NCI-H524 treated with DMSO at 0.1 percent for 48 hours (cell line): ENCODE results near the gene ZIC1.

Experiments
- DNase-seq: peaks from one replicate; lab custom pipeline; 2025; lab: John Stamatoyannopoulos, UW

ZIC1 gene

DNA sequence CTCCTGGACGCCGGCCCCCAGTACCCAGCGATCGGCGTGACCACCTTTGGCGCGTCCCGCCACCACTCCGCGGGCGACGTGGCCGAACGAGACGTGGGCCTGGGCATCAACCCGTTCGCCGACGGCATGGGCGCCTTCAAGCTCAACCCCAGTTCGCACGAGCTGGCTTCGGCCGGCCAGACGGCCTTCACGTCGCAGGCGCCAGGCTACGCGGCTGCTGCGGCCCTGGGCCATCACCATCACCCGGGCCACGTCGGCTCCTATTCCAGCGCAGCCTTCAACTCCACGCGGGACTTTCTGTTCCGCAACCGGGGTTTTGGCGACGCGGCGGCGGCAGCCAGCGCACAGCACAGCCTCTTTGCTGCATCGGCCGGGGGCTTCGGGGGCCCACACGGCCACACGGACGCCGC is 956 bp downstream of the ZIC1 start:
- DNase-seq = no peak

DNA sequence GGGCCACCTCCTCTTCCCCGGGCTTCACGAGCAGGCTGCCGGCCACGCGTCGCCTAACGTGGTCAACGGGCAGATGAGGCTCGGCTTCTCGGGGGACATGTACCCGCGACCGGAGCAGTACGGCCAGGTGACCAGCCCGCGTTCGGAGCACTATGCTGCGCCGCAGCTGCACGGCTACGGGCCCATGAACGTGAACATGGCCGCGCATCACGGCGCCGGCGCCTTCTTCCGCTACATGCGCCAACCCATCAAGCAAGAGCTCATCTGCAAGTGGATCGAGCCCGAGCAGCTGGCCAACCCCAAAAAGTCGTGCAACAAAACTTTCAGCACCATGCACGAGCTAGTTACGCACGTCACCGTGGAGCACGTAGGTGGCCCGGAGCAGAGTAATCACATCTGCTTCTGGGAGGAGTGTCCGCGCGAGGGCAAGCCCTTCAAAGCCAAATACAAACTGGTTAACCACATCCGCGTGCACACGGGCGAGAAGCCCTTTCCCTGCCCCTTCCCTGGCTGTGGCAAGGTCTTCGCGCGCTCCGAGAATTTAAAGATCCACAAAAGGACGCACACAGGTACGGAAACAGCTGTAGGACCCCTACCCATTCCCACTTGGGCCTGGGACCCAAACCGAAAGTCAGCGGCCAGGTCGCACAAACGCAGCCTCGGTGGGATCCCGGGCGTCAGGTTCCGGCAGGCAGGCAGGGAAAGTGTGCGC is 1.5 kb downstream of the ZIC1 start:
- DNase-seq = no peak

DNA sequence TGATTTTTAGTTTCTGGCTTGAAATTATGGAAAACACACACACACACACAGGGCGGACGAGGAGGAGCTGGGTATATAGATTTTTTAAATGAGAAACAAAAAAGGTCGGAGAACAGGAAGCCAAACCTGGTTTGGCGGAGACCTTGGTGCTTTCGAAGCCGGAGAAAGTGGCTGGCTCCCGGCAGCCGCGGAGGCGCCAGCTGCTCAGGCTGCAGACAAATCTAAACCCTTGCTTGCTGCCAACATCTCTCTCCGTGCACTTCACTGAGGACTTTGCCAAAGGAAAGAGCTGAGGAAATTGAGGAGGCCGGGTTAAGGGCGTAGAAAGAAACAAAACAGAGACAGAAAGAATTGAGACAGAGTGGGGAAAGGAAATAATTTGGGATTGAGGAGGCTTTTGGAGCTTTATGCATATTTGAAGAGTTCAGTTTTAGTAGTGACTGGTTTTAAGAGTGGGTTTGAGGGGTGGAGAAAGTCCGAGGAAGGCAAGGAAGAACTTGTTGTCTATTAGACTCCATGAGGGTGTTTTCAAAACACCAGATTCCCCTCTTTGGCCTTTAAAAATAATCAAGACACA is 2.2 kb downstream of the ZIC1 start:
- no peak for DNase-seq

DNA sequence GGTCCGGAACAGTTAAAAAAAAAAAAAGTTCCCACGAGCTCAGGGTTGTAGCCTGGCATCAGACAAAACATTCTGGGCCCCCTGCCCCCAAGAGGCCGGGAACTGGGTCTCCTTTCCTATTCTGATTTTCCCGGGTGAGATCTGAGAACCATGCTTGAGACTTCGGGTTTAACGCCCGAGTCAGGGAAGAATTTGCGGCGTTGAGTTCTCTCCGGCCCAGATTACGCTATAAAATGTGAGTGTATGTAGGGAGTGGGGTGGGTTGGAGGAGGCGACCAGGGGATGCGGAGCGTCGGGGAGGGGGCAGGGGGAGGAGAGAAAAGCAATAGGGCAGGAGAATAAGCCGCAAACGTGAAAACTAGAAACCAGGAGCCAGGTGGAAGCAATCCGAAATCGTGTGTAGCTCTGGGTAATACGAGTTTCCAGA is 2.7 kb downstream of the ZIC1 start:
- no peak for DNase-seq

DNA sequence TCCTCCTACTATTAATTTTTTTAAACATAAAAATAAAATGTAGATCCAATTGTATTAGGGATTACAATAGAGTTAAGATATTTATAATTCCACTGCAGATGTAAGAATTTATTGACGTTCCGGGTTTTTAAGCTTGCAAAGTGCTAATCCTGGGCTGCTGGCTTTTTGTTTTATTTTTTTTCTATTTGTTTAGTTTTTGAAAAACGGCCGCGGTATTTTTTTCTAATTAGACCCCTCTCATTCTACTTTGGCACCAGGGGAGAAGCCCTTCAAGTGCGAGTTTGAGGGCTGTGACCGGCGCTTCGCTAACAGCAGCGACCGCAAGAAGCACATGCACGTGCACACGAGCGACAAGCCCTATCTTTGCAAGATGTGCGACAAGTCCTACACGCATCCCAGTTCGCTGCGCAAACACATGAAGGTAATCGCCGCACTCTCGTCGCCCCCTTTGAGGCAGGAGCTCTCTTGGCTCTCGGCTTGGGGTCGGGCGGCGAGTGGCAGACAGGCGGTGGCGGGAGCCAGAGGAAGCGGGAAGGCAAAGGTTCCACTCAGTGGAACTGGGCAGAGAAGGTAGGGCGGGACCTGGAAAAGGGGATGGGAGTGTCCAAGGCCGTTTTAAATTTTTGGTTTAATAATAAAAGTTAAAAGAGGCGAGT is 3.2 kb downstream of the ZIC1 start:
- no peak for DNase-seq

DNA sequence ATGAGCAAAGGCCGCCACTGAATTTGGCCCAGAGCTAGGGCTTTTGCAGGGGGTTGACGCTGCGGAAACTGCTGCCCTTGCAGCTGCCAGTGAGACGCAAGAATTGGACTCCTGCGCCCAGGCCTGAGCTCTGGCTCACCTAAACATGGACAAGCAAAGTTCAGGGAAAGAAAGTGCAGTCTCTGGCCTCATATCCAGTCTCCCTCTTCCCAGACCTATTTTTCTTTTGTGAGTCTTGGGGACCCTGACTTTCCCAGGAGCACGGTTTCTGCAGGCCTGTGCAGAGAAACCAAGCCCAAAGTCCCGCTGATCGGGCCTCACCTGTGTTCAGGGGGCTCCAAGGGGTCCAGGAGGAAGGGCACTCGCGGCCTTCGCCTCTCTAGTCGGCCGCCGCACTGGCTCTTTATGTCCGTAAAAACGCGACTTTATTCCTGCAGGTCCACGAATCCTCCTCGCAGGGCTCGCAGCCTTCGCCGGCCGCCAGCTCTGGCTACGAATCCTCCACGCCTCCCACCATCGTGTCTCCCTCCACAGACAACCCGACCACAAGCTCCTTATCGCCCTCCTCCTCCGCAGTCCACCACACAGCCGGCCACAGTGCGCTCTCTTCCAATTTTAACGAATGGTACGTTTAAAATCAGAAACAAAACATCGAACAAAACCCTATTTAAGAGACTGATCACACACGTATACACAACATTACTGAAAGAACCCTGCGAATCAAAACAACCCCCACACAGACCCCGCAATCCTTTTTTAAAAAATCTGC is 3.9 kb downstream of the ZIC1 start:
- DNase-seq = no peak

DNA sequence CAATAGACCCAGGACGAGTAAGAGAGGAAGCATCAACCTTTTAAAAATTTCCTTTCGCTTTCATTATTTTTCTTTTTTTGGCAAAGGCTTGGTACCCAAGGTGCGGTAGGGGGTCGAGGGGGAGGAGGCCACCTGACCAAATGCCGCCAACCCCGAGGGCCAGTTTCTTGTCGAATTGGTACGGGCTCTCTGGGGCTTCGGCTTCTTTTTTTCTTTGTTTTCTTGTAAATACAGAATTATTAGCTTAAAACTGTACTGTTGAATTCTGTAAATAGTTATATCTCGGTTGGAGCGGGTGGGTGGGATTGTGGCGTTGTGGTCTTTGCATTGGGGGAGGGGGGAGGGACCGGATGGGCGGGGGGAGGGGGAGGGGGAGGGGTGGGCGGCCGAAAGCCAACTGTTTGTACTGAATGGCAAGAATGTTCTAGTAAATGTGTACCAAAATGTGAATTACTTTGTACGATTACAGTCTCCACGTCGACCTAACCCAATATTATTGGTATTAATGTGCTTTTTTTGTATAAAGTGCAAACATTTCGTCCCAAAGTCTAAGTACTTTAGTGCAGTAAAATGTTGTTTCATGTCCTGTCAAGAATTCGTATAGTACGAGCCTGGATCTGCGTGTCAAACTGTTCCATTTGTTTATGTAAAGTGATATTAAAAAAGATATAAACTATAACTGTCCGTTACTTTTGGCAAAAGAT is 4.7 kb downstream of the ZIC1 start:
- no peak for DNase-seq

DNA sequence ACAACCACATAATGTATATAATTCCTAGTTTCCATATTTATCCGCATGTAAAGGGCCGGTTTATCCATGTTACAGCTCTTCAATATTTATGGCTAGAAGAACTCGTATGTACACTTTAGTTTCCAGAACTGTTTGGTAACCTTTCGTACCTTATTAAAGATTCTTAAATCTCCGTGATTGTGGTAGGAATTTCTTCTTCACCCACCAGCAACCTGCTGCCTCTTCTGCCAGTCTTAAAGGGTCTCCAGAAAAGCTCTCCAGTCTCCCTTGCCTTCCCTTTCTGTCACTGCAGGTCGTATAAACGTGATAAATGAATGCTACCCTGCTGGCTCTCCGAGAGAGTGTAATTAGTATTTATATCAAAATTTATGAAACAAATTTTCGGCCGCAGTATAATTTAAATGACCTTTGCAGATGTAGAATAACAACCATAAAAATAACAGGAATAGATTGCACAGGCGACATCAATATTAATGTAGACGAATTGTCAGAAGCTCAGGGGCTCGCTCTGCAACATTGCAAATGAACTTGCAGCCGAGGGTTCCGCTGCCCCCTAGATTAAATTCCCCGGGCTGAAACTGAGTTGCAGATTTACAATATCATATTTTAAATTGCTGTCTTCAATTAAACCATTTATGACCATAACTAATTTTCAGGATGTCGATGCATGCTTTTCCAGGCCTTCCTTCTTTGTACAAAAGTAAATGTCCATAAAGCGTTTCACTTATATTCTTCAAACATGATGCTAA is 5.4 kb downstream of the ZIC1 start:
- DNase-seq = no peak

DNA sequence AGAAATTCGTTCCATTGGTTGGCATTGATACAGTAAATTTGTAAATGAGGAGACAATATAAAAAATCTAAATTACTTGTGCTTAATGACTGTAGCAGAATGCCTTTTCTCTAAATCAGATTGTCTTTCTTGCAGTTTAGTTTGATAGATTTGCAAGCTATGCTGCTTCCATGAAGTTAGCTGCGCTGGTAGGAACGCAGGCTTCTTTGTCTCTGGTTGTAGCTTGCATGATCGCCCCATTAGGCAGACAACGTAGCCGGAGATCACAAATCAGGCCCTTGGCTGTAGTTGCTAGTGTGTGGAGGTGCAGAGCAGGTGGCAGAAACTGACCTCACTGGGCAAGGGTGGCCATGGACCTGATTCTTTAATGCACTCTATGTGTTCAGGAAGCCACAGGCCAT is 6.1 kb downstream of the ZIC1 start:
- no peak for DNase-seq

DNA sequence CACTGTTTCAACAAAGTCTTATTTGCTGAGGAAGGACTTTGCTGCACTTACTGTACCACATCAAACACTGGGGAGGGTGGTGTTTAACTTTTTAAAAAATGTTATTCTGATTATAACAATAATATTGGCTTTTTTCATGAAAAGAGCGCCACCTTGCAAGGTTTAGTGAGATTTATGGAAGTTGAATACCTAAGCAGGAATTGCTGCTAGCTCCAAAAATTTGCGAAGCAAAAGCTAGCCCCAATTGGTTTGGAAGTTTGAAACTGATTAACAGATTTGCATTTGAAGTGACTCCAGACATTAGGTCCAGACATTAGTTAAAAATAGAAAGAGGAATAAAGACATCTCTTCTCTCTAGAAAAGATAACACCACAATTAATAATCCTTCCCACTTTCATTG is 6.7 kb downstream of the ZIC1 start:
- no peak for DNase-seq

DNA sequence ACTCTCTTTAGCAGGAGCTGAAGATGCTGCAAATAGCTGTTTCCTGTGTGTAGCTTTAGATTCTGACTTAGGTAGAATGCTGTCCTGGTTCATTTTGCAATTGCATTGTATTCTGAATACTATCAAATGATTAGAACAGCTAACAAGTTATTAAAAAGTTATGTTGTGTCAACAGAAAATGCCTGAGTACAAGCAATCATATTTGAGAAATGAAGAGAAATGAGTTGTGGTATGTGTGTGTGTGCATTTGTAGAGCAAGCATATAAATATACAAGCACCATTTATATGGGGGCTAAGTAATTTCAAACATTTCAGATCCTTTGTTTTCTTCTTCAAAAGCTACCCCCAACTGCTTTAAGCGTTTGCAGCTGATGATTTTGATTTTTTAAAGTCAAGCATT is 7.8 kb downstream of the ZIC1 start:
- no peak for DNase-seq

DNA sequence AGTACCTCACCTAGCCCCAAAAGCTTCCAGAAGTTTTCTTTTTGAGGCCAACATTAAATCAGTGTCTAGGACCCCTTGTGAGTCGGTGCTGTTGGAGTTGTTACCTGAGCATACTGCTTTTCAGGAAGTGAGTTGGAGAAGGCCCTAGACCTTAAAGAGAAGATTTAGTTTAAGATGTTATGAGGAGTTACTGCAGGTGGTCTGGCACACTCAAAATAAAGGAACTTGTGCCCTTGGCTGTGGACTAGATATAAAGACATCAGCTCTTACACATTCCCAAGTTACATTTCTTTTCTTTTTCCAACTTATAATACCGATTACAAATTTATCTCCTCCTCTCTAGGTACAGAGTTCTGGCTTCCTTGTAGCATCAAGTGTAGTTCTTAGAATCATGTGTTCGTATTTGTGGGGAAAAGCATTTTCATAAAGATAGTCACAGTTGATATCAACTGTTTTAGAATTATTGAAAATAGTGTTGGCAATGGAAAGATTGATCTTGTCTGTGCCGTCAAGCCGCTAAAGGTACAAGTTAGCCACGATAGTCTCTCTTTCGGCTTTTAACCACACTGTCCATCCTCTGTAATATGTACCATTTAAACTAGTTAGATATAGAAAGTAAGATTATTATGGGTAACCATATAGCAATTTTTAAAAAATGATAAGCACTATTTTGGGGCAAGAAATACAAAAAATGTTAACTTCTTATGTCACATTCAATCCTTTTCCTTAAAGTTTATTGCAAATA is 8.6 kb downstream of the ZIC1 start:
- no peak for DNase-seq

DNA sequence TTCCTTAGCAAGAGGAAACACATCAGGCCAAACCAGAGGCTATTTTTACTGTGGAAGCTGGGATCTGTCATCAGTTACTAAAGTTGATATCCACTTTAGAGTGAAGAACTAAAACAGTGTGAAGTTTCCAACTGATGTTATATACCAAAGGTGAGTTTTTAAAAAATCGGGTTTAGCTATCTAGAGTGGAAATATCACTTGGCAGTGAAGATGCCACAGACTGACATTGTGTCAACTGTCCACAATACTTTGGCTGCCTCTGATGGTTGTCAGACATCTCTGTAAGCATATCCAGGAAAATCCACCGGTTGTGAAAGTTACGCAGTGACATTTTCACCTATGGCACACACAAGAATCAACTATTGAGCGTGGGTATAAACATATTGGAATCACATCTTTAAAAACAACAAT is 9.2 kb downstream of the ZIC1 start:
- no peak for DNase-seq

DNA sequence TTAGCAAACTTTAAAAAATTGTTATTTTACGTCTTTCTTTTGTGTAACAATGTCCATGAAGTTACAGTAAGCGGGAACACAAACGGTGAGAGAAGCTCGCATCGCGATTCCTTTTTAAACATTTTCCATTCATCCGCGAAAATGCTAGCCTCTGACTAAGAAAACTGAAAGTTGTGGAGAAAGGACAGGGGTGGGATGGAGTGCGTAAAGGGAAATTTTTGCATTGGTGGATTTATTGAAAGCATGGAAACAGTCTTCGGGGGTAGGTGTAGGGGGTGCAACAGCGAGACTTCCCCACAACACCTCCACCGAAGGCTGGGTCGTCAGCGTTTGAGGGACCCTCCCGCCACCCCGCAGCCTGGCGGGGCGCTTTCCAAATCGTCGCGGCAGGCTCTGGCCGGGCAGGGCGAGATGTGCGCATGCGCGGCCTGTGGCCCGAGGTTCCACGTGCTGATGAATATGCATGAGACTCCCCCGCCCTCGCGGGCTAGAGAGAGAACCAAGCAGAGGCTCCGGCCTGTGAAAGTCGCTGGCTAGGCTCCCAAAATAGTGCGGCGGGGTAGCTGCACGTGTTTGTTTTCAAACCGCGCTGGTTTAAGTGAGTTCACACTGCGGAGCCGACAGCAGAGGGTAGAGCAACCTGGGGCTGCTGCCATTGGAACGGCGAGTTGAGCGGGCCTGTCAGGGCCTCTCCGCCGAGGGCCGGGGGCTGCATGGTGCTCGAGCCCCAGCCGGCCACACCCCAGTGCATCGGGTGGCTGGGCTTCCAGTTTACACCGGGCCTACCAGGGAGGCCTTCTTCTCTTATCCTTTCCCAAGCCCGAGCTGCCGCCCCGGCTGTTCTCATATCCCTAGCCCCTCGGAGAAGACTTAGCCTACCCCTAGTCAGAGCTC is 9.9 kb downstream of the ZIC1 start:
- DNase-seq = no peak

DNA sequence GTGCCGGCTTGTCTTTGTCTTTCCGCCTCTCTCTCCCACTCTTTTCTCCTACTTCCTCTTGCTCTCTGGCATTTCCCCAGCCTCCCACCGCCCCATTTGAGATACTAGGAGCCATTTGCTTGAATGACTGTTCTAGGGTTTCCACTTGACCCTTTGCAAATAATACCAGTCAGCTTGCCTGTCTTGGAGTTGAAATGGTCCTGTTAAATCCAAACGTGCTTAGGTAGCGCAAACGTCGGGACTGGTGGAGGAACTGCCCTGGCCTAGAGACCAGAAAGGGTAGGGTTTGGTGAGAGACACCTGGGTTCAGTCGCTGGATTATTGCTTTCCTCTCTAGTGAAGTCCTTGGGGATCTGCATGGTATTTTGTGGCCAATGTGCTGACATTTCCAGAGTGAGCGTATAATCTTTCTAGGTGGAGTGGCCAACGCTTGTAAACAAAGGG is 10.6 kb downstream of the ZIC1 start:
- DNase-seq = no peak

DNA sequence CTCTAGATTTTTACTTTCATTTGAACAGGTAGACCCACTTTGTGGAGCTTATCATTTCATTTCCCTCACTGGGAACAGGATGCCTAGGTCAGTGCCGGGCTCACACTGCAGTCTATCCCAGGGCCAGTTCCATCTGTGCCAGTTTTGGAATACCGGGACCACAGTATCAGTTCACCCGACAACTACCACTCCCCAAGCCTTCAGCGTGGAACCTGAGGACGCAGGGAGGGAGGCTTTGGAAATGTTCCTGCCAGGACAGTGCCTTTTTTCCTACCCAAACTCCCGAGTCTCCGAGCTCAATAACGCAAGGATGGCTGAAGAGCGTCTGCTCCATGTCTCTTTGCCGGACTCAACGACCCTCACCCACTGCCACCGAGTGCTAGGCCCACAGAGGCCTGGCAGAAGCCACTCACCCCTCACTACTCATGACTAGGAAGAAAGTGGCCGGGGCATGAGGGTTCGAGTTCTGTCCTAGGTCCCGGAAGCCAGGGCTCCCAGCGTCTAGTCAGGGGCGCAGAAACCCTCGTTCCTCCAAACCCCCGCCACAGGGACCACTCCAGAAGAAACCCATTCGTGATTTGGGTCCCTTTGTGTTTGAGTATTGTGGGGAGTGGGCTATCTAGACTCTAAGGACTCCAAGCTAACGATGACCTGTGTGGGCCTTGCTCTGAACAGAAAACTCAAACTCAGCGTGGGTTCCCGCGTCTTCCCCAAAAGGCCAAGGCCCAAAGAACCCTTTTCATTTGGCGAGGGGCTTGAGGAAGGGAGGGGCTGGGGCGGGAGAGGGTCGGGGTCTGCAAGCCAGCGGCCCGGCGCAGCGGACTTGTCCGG is 11.4 kb downstream of the ZIC1 start:
- no peak for DNase-seq

DNA sequence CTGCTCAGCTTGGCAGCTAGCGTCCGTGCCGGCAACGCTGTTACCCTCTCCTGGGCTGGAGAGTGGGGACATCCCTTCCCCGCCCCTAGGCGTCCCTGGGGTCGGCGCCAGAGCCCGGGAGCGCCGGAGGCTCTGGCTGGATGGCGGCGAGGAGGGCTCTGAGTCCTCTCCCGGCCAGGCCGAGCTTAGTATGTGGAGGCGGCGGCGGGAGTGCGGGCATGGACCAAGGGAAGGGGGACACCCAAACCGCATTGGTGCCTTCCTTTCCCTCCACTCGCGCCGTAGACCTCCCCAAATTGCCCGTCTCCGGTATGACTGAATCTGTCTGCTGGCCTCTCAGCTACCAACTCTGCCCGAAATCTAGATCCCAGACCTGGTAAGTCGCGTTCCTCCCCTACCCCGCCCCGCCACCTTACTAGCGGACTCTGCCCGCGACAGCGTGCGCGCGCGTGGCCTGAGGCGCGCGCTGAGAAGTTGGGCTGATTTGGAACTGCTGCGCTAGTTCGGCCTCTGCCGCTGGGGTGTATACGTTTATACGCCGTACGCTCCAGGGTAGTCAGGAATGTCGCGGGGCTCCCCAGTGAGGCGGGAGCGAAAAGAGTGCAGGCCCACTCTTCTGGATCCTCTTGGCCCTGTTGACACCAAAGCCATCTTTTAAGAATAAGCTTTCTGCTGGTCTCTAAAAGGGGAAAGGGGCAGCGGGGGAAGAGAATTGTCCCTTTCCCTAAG is 12.2 kb downstream of the ZIC1 start:
- DNase-seq = peak; percentile 17

DNA sequence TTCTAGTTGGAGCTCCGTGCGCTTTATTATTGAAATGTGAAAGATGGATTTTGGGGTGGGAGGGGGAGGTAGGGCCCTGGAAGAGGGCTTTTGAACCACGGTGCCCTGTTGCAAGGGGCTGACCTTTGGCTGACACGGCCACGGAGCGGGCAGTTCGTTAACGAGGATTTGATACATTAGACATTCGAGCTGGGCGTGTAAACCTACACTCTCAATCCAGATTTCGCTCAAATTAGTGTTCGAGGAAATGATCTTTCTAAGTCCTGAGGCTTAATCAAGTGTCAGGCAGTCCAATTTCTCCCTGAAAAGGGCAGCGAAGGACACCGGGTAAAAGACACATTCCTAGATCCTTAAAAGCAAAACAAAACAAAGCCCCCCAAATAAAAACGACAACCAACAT is 13.0 kb downstream of the ZIC1 start:
- no peak for DNase-seq
